Left cardiac atrium (tissue), 4 donors: ENCODE data around the gene ARHGAP45. TPM values are rescaled to one million over a fixed set of nuclear protein-coding genes. Genes with fewer than 3 reads are reported as not detected.

Experiments
- ATAC-seq, 2 donors: fragments of 200-7000 bp; cut with Tn5 transposase; one replicate each; pipeline ENCODE4 v1.9.1; 2020; ENCODE audit warnings: mild to moderate bottlenecking in 2 of 2, moderate library complexity in 2 of 2
- DNase-seq: peaks from one replicate; pipeline ENCODE4 v3.0.0-alpha.2; 2020
- intact Hi-C, 2 donors: fragments of 100-400 bp; cut with DNase I; formaldehyde crosslinking; loops; one replicate each; pipeline versions ENCODE4 v1.14.1 to v1.15.1; 2022 to 2023
- total RNA-seq, 2 donors: library from RNA; stranded (reverse); fragmentation: NEBNext Ultra II Directional; extraction: Animal tissue kit (Norgen Biotek cat#: 25700); gene quantifications; one replicate each; pipeline ENCODE4 v1.2.1, GENCODE V29; 2021
- donor health status: DM: no; HTN: yes; CAD: no.
- donor health status: DM: no; HTN: yes; CAD: no; lungs with severe emphysema.
- donor health status: DM: yes; HTN: yes; CAD: no.
- donor health status: Dilated cardiomyopathy.

The ARHGAP45 gene
- total RNA-seq, 2 donors from 2014 or later, result 10.6 to 12.6 TPM

- ATAC-seq (no peak), DNase-seq (no peak)
- intact Hi-C loops, result no loop called here
These were observed 69.2 kb downstream of the ARHGAP45 start for GRCh38 chr19:1136201-1136600.

Other genes with a start within 250 kb of the ARHGAP45 start
- gene PLPPR3, start 245.2 kb upstream of the ARHGAP45 start, total RNA-seq, result under 1 TPM; 0.21 to 0.27 TPM
- gene AZU1, start 239.3 kb upstream of the ARHGAP45 start, total RNA-seq, result under 1 TPM in 1 of 2 donors, not detected in 1; 0.18 TPM
- gene PRTN3, start 226.2 kb upstream of the ARHGAP45 start, total RNA-seq, result not detected
- gene ELANE, start 214.9 kb upstream of the ARHGAP45 start, total RNA-seq, result 1 to 10 TPM; 1.5 to 2.4 TPM
- 100 to 1,000 TPM; 277 to 861 TPM for gene CFD, start 207.5 kb upstream of the ARHGAP45 start, total RNA-seq
- gene MED16, start 174.0 kb upstream of the ARHGAP45 start, total RNA-seq, result 10 to 100 TPM; 25.4 to 27.4 TPM
- not detected for gene RNU6-9, start 173.7 kb upstream of the ARHGAP45 start, total RNA-seq
- 10 to 100 TPM; 18.3 to 31.6 TPM for gene R3HDM4, start 153.9 kb upstream of the ARHGAP45 start, total RNA-seq
- gene KISS1R, start 149.8 kb upstream of the ARHGAP45 start, total RNA-seq, result not detected
- gene ARID3A, start 141.1 kb upstream of the ARHGAP45 start, total RNA-seq, result 1 to 10 TPM; 5.3 to 5.8 TPM
- 10 to 100 TPM; 16.2 to 17.2 TPM for gene WDR18, start 82.8 kb upstream of the ARHGAP45 start, total RNA-seq
- under 1 TPM in 1 of 2 donors, not detected in 1; 0.06 TPM for gene GRIN3B, start 66.7 kb upstream of the ARHGAP45 start, total RNA-seq
- 100 to 1,000 TPM; 110 to 144 TPM for gene TMEM259, start 46.0 kb upstream of the ARHGAP45 start, total RNA-seq
- not detected for gene RNU6-2, start 45.6 kb upstream of the ARHGAP45 start, total RNA-seq
- 10 to 100 TPM; 74.4 to 83.8 TPM for gene CNN2, start 40.6 kb upstream of the ARHGAP45 start, total RNA-seq
- 10 to 100 TPM in 1 of 2 donors, 1 to 10 TPM in 1; 7.7 to 10.0 TPM for gene ABCA7, start 27.1 kb upstream of the ARHGAP45 start, total RNA-seq
- 100 to 1,000 TPM; 142 to 143 TPM for gene POLR2E, start 28.2 kb downstream of the ARHGAP45 start, total RNA-seq
- 100 to 1,000 TPM; 378 to 432 TPM for gene GPX4, start 36.8 kb downstream of the ARHGAP45 start, total RNA-seq
- gene SBNO2, start 107.1 kb downstream of the ARHGAP45 start, total RNA-seq, result 10 to 100 TPM; 27.2 to 64.2 TPM
- 10 to 100 TPM; 48.2 to 53.0 TPM for gene STK11, start 138.6 kb downstream of the ARHGAP45 start, total RNA-seq
- gene CBARP, start 170.8 kb downstream of the ARHGAP45 start, total RNA-seq, result 1 to 10 TPM; 1.6 to 3.8 TPM
- 100 to 1,000 TPM; 540 to 639 TPM for gene ATP5F1D, start 174.6 kb downstream of the ARHGAP45 start, total RNA-seq
- gene MIDN, start 181.4 kb downstream of the ARHGAP45 start, total RNA-seq, result 100 to 1,000 TPM in 1 of 2 donors, 10 to 100 TPM in 1; 58.7 to 148 TPM
- gene CIRBP, start 202.2 kb downstream of the ARHGAP45 start, total RNA-seq, result 100 to 1,000 TPM; 229 to 379 TPM
- 10 to 100 TPM; 19.2 to 21.4 TPM for gene FAM174C, start 208.4 kb downstream of the ARHGAP45 start, total RNA-seq
- gene EFNA2, start 218.7 kb downstream of the ARHGAP45 start, total RNA-seq, result not detected